OCI-LY1 (cell line): ENCODE measurements around the gene TMEM242.

Experiments
- CTCF ChIP-seq: fragments of 200-600 bp; sonication (generic), shearing (Covaris generic); IDR thresholded peaks from 2 replicates; pipeline ENCODE4 v1.5.1; 2017; ENCODE audit warnings: mild to moderate bottlenecking, antibody characterized with exemption, low read length, moderate library complexity, mixed read lengths
- EZH2 ChIP-seq: fragments of 200-600 bp; sonication (generic), shearing (Covaris generic); IDR thresholded peaks from 2 replicates; pipeline ENCODE4 v1.8.0; 2017; ENCODE audit warnings: borderline replicate concordance, mixed run types, mild to moderate bottlenecking, antibody characterized with exemption, low read length, moderate library complexity, mixed read lengths

- TF ChIP-seq CTCF, result no peak
- no peak for TF ChIP-seq EZH2
Measured at GRCh38 chr6:157305670-157306653, 17.4 kb downstream of the TMEM242 start.
